NCI-H524 (cell line): ENCODE measurements around the gene ABCG4.
A peak's percentile ranks its signal among the peaks of the same experiment; 100 is the strongest.

ENCODE experiments used
- DNase-seq, 2 experiments: peaks; one replicate each; lab custom pipeline; 2025; lab: John Stamatoyannopoulos, UW

ABCG4 gene

DNA sequence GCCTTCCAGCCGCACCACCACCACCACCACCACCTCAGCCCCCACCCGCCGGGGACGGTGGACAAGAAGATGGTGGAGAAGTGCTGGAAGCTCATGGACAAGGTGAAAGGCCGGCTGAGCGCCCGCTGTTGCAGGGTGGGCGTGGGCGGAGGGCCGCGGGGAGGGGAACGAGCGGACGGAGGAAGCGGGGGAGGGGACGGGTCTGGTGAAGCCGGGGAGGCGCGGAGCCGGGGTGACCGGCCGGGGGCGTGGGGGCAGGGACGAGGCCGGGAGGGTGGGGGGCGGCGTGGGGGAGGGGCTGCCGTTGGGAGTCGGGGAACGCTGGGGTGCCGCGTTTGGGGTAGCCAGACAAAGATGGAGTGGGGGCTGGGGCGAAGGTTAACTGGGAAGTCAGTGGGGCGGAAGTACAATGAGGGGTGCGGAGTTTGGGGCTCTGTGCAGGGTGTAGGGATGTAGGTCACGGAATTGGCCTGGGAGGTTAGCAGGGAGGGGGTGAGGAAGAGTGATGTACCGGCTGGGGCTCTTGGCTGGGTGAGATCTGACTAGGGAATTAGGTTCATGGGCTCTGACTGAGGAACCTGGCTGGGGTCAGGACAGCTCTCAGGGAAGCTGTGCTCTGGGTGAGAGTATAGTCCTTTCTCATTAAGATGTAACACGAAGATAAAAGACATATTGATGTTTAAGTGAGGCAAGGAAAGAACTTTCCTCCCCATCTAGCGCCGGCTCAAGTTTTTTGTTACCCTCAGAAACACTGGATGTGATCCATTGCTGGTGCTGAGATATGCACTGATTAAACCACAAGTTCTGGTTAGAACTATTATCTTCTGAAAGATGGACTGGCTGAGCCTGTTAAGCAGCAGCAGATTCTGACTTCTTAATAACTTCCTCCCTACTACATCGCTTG, 57.9 kb downstream of the ABCG4 start:
- DNase-seq: peak in 1 of 2 experiments; percentile 32

DNA sequence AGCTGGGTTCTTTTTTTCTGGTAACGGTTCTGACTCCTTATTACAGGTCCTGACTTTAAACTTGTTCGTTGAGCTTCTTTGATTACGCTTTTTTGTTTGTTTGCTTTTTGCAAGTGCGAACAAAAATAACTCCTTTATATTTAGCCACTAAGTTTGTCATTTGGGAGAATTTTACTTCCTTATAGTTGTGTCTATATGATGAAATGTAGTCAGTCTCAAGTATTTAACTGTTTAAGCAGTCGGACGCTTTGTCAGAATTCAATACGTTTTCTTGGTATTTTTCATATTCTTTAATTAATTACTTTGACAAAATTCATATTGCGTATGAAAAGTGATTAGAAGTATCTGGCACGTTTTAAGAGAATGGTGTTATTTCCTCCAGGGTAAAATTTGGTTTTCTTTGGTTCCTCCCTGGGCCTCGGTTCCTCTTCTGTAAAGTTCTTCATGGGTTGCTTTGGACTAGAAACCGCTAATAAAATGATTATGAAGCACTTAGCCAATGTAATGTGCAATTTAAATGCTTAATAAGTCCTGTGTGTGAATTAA, 58.6 kb downstream of the ABCG4 start:
- no peak for DNase-seq

DNA sequence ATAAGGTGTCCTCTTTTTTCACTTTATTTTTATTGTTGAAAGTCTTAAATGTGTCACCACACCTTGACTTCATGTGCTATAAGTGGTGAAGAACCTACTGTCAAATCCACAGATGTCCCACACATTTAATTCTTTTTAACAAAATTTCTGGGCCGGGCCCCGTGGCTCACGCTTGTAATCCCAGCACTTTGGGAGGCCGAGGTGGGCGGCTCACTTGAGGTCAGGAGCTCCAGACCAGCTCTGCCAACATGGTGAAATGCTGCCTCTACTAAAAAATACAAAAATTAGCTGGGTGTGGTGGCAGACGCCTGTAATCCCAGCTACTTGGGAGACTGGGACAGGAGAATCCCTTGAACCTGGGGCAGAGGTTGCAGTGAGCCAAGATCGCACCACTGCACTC, 60.3 kb downstream of the ABCG4 start:
- DNase-seq: no peak

DNA sequence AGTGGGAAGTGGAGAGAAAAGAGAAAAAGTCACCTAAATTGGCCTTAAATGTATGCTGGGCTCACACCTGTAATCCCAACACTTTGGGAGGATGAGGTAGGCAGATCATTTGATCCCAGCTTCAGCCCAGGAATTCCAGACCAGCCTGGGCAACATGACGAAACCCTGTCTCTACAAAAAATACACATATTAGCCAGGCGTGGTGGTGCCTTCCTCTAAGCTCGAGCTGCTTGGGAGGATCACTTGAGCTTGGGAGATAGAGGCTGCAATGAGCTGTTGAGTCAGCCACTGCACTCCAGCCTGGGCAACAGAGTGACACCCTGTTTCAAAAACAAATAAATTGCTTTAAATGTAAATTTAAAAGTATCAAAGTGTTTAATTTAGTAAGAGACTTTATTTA, 61.2 kb downstream of the ABCG4 start:
- DNase-seq: no peak
